Measurements from ENCODE around the gene USP17L15.
"Not testable (repeated sequence)": the region's sequence is repeated elsewhere in the genome, so short reads cannot be mapped to it uniquely, and the experiment has no call there.

The USP17L15 gene

GRCh38 chr4:9234085-9234484, at the start of gene USP17L15:
Gene USP17L15, plus strand, starts transcription at chr4:9234385. Its CDS starts 0 bp downstream, at chr4:9234385.
- not testable (repeated sequence) for DNase-seq (ENCODE audit: low read depth)

GRCh38 chr4:9210357-9210756, 23.8 kb upstream of the USP17L15 start, which contains the start of gene USP17L10:
Gene USP17L10, plus strand, starts transcription at chr4:9210657. Its CDS starts 0 bp downstream, at chr4:9210657.
- not testable (repeated sequence) for DNase-seq (ENCODE audit: low read depth)

GRCh38 chr4:9214701-9215100, 19.5 kb upstream of the USP17L15 start:
- DNase-seq (ENCODE audit: low read depth) = not testable (repeated sequence)

GRCh38 chr4:9215105-9215504, 19.1 kb upstream of the USP17L15 start, which contains the start of gene USP17L11:
Gene USP17L11, plus strand, starts transcription at chr4:9215405. Its CDS starts 0 bp downstream, at chr4:9215405.
- not testable (repeated sequence) for DNase-seq (ENCODE audit: low read depth)

GRCh38 chr4:9219852-9220251, 14.3 kb upstream of the USP17L15 start, which contains the start of gene USP17L12:
Gene USP17L12, plus strand, starts transcription at chr4:9220152. Its CDS starts 0 bp downstream, at chr4:9220152.
- DNase-seq (ENCODE audit: low read depth) = not testable (repeated sequence)

GRCh38 chr4:9224596-9224995, 9.6 kb upstream of the USP17L15 start, which contains the start of gene USP17L13:
Gene USP17L13, plus strand, starts transcription at chr4:9224896. Its CDS starts 0 bp downstream, at chr4:9224896.
- DNase-seq (ENCODE audit: low read depth) = not testable (repeated sequence)

- not testable (repeated sequence) for DNase-seq (ENCODE audit: low read depth)
Observed at GRCh38 chr4:9230249-9230648, 3.9 kb upstream of the USP17L15 start.

GRCh38 chr4:9238461-9238860, 4.3 kb downstream of the USP17L15 start:
- DNase-seq (ENCODE audit: low read depth) = not testable (repeated sequence)

- DNase-seq (ENCODE audit: low read depth) = not testable (repeated sequence)
Observed at GRCh38 chr4:9243579-9243978, 9.4 kb downstream of the USP17L15 start, which contains the start of gene USP17L17. Gene USP17L17, plus strand, starts transcription at chr4:9243879. Its CDS starts 0 bp downstream, at chr4:9243879.

GRCh38 chr4:9247953-9248680, 13.9 kb downstream of the USP17L15 start, which contains the start of gene USP17L18:
Gene USP17L18, plus strand, starts transcription at chr4:9248630. Its CDS starts 0 bp downstream, at chr4:9248630.
- DNase-seq (ENCODE audit: low read depth) = peak; percentile 0

GRCh38 chr4:9253078-9253477, 18.9 kb downstream of the USP17L15 start, which contains the start of gene USP17L19:
Gene USP17L19, plus strand, starts transcription at chr4:9253378. Its CDS starts 0 bp downstream, at chr4:9253378.
- DNase-seq (ENCODE audit: low read depth) = not testable (repeated sequence)

- not testable (repeated sequence) for DNase-seq (ENCODE audit: low read depth)
Observed at GRCh38 chr4:9257824-9258223, 23.6 kb downstream of the USP17L15 start, which contains the start of gene USP17L20. Gene USP17L20, plus strand, starts transcription at chr4:9258124. Its CDS starts 0 bp downstream, at chr4:9258124.

GRCh38 chr4:9262572-9262971, 28.4 kb downstream of the USP17L15 start, which contains the start of gene USP17L21:
Gene USP17L21, plus strand, starts transcription at chr4:9262872. Its CDS starts 0 bp downstream, at chr4:9262872.
- DNase-seq (ENCODE audit: low read depth) = not testable (repeated sequence)

- not testable (repeated sequence) for DNase-seq (ENCODE audit: low read depth)
Observed at GRCh38 chr4:9267319-9267718, 33.1 kb downstream of the USP17L15 start, which contains the start of gene USP17L22. Gene USP17L22, plus strand, starts transcription at chr4:9267619. Its CDS starts 0 bp downstream, at chr4:9267619.

GRCh38 chr4:9271719-9272118, 37.5 kb downstream of the USP17L15 start:
- not testable (repeated sequence) for DNase-seq (ENCODE audit: low read depth)

All from ELR (cell line).